HG03378 (cell line): ENCODE data around the gene RASL12.
A peak's percentile ranks its signal among the peaks of the same experiment; 100 is the strongest.
"Not testable (repeated sequence)": the region's sequence is repeated elsewhere in the genome, so short reads cannot be mapped to it uniquely, and the experiment has no call there.

Source experiments
- ATAC-seq: cut with Tn5 transposase; IDR thresholded peaks from one replicate; pipeline ENCODE4 v1.9.1; 2021; ENCODE audit warnings: mild to moderate bottlenecking, moderate library complexity; ENCODE audit not compliant: unreplicated experiment

The RASL12 gene

GRCh38 chr15:65032801-65033537 is 34.8 kb downstream of the RASL12 start:
- peak; percentile 52 for ATAC-seq

- ATAC-seq: no peak
These were observed 38.0 kb downstream of the RASL12 start for GRCh38 chr15:65029736-65030208.

- ATAC-seq: no peak
These were observed 38.7 kb downstream of the RASL12 start, which contains the start of gene MTFMT for GRCh38 chr15:65028921-65029735. Gene MTFMT, minus strand, starts transcription at chr15:65029639. Its CDS starts 26 bp downstream, at chr15:65029613.

GRCh38 chr15:65028338-65028737 is 39.5 kb downstream of the RASL12 start:
- ATAC-seq: no peak

GRCh38 chr15:65027593-65027992 is 40.2 kb downstream of the RASL12 start:
- no peak for ATAC-seq

GRCh38 chr15:65026756-65027155 is 41.0 kb downstream of the RASL12 start:
- no peak for ATAC-seq

- no peak for ATAC-seq
These were observed 46.3 kb downstream of the RASL12 start for GRCh38 chr15:65021488-65021887.

GRCh38 chr15:65020419-65020818 is 47.4 kb downstream of the RASL12 start:
- no peak for ATAC-seq

GRCh38 chr15:65011198-65011597 is 56.6 kb downstream of the RASL12 start:
- not testable (repeated sequence) for ATAC-seq

- no peak for ATAC-seq
These were observed 58.8 kb downstream of the RASL12 start for GRCh38 chr15:65008983-65009382.

GRCh38 chr15:65006876-65007275 is 60.9 kb downstream of the RASL12 start:
- no peak for ATAC-seq

GRCh38 chr15:65004993-65005392 is 62.8 kb downstream of the RASL12 start:
- ATAC-seq: no peak
